Choroid plexus epithelial cell (primary cell): ENCODE data around the gene FCER2.

ENCODE experiments used
- DNase-seq: peaks from one replicate; pipeline ENCODE4 v3.0.0-alpha.2; 2010; ENCODE audit warnings: low read depth
- H3K4me3 ChIP-seq: 2 replicates; pipeline ENCODE4 v1.5.1; 2011; ENCODE audit warnings: low read depth, mild to moderate bottlenecking, control low read depth, low read length, moderate library complexity
- CTCF ChIP-seq: conservative IDR thresholded peaks from 2 replicates; pipeline ENCODE4 v1.5.1; 2011; ENCODE audit warnings: low read depth, mild to moderate bottlenecking, control low read depth, inconsistent platforms, low read length, moderate library complexity

FCER2 gene

GRCh38 chr19:7729211-7729610, 27.3 kb upstream of the FCER2 start:
- TF ChIP-seq CTCF: no peak
- H3K4me3 ChIP-seq: no peak overlapping the region
- DNase-seq: no peak

- no peak for DNase-seq
- TF ChIP-seq CTCF: no peak
- no peak overlapping the region for H3K4me3 ChIP-seq
Measured at GRCh38 chr19:7725791-7726190, 23.9 kb upstream of the FCER2 start.

DNA sequence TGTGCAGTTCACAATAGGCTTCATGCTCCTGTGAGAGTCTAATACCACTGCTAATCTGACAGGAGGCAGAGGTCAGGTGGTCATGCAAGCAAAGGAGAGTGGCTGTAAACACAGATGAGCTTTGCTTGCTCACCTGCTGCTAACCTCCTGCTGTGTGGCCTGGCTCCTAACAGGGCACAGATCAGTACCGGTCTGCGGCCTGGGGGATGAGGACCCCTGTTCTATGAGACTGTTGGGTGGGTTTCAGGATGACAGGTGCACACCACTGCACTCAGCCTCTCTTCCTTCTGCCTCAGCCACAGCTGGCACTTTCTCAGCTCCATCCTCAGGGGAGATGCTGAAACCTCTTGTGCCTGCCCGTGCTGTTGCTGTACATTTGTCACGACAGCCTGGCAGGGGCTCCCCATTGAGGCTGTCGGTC, 20.3 kb upstream of the FCER2 start:
- no peak for DNase-seq
- no peak overlapping the region for H3K4me3 ChIP-seq
- TF ChIP-seq CTCF: no peak

DNA sequence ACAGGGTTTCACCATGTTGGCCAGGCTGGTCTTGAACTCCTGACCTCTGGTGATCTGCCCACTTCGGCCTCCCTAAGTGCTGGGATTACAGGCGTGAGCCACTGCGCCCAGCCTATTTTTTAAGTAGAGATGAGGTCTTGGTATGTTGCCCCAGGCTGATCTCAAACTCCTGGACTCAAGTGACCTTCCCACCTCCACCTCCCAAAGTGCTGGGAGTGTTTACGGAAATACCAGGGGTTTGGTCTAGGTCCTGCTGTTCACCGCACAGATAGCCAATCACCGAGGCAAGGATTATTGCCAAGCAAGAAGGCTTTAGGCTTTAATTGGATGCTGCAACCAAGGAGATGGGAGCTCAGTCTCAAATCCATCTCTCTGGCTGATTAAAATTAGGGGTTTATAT, 18.4 kb upstream of the FCER2 start:
- no peak for TF ChIP-seq CTCF
- no peak for DNase-seq
- no peak overlapping the region for H3K4me3 ChIP-seq

DNA sequence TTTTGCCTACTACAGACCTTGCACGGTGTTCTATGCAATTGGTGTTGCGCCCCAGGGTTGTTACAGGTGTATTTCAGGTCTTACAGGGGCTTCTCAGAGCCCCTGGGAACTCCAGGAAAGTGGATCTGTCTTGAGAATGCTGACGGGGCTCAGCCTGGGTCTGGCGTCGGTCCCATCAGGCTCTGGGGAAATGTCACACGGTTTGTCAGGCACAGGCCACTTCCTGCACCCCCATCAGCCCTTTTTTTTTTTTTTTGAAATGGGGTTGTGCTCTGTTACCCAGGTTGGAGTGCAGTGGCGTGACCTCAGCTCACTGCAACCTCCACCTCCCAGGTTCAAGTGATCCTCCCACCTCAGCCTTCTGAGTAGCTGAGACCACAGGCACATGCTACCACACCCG, 16.7 kb upstream of the FCER2 start:
- H3K4me3 ChIP-seq: no peak overlapping the region
- DNase-seq: no peak

GRCh38 chr19:7716762-7717161, 14.8 kb upstream of the FCER2 start:
- TF ChIP-seq CTCF: no peak
- H3K4me3 ChIP-seq: no peak overlapping the region
- DNase-seq: no peak

More for the DNA sequence above, 16.7 kb upstream of the FCER2 start:
- no peak for TF ChIP-seq CTCF

DNA sequence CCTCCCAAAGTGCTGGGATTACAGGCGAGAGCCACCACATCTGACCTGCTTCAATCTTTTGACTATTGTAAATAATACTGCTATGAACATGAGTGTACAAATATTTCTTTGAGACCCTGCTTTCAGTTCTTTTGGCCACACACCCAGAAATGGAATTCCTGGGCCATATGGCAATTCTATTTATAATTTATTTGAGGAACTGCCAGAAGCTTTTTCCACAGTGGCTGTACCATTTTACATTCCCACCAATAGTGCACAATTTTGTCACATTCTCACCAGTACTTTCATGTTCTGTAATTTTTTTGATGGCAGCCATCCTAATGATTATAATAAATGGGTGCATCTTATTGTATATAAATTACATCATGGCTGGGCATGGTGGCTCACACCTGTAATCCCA, 13.7 kb upstream of the FCER2 start:
- no peak for TF ChIP-seq CTCF
- DNase-seq: no peak
- H3K4me3 ChIP-seq: no peak overlapping the region
